ENCODE data around the gene TSPAN11. TPM values are rescaled to one million over a fixed set of nuclear protein-coding genes. Genes with fewer than 3 reads are reported as not detected.

TSPAN11 gene
- total RNA-seq, 1 donor from 2014 or later = 12.4 TPM

- Histone ChIP-seq H3K9me3 (ENCODE audit: insufficient read depth, low read depth, low read length) (no peaks in the 10 kb centered on the region), H3K36me3 (ENCODE audit: insufficient read depth, low read length) (no peaks in the 10 kb centered on the region), H3K9ac (ENCODE audit: low read length) (no peak overlapping the region), H3K79me2 (ENCODE audit: insufficient read depth, low read length) (no peaks in the 10 kb centered on the region), H3K4me3 (ENCODE audit: insufficient read depth, low read depth, low read length) (no peak overlapping the region), H4K20me1 (ENCODE audit: insufficient read depth, low read length) (no peaks in the 10 kb centered on the region), H2AFZ (ENCODE audit: low read depth, low read length) (no peak overlapping the region), H3K4me2 (ENCODE audit: low read length) (no peak overlapping the region), H3K4me1 (ENCODE audit: insufficient read depth, low read length) (no peaks in the 10 kb centered on the region), H3K27ac (ENCODE audit: low read depth, low read length) (no peak overlapping the region), H3K27me3 (ENCODE audit: insufficient read depth, low read length) (no peaks in the 10 kb centered on the region)
- no peak for TF ChIP-seq EZH2 (IDR thresholded peaks at IDR 0.05; ENCODE audit: insufficient read depth, low read length)
- TF ChIP-seq, protein P1, sequence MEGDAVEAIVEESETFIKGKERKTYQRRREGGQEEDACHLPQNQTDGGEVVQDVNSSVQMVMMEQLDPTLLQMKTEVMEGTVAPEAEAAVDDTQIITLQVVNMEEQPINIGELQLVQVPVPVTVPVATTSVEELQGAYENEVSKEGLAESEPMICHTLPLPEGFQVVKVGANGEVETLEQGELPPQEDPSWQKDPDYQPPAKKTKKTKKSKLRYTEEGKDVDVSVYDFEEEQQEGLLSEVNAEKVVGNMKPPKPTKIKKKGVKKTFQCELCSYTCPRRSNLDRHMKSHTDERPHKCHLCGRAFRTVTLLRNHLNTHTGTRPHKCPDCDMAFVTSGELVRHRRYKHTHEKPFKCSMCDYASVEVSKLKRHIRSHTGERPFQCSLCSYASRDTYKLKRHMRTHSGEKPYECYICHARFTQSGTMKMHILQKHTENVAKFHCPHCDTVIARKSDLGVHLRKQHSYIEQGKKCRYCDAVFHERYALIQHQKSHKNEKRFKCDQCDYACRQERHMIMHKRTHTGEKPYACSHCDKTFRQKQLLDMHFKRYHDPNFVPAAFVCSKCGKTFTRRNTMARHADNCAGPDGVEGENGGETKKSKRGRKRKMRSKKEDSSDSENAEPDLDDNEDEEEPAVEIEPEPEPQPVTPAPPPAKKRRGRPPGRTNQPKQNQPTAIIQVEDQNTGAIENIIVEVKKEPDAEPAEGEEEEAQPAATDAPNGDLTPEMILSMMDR (IDR thresholded peaks at IDR 0.05; ENCODE audit: insufficient read depth, low read depth, low read length) = no peak
- no peak overlapping the region for H3K27ac Mint-ChIP-seq (ENCODE audit: unreplicated experiment)
- H3K9me3 Mint-ChIP-seq (ENCODE audit: unreplicated experiment) = no peaks in the 10 kb centered on the region
- no peak for FAIRE-seq
- H3K4me3 Mint-ChIP-seq (ENCODE audit: unreplicated experiment) = no peak overlapping the region
- H3K4me1 Mint-ChIP-seq (ENCODE audit: low read depth, unreplicated experiment) = peaks cover 11% of the 10 kb centered on the region
- H3K36me3 Mint-ChIP-seq (ENCODE audit: low read depth, unreplicated experiment) = no peaks in the 10 kb centered on the region
- DNase-seq (ENCODE audit: low read depth) = no peak
- no peaks in the 10 kb centered on the region for H3K27me3 Mint-ChIP-seq (ENCODE audit: low read depth, unreplicated experiment)
Measured at GRCh38 chr12:30908076-30908721, 18.3 kb upstream of the TSPAN11 start.

GRCh38 chr12:30908722-30909348, 17.7 kb upstream of the TSPAN11 start:
- Mint-ChIP-seq H3K27me3 (ENCODE audit: low read depth, unreplicated experiment) (peaks cover 5% of the 10 kb centered on the region), H3K36me3 (ENCODE audit: low read depth, unreplicated experiment) (no peaks in the 10 kb centered on the region), H3K9me3 (ENCODE audit: unreplicated experiment) (no peaks in the 10 kb centered on the region), H3K4me3 (ENCODE audit: unreplicated experiment) (no peak overlapping the region), H3K27ac (ENCODE audit: unreplicated experiment) (no peak overlapping the region), H3K4me1 (ENCODE audit: low read depth, unreplicated experiment) (peaks cover 11% of the 10 kb centered on the region)
- DNase-seq (ENCODE audit: low read depth) (peak; percentile 79), FAIRE-seq (peak; percentile 58)
- no peak overlapping the region for H3K27ac ChIP-seq (ENCODE audit: low read depth, low read length)
- TF ChIP-seq, protein P1 (IDR thresholded peaks at IDR 0.05; ENCODE audit: insufficient read depth, low read depth, low read length) = no peak
- TF ChIP-seq EZH2 (IDR thresholded peaks at IDR 0.05; ENCODE audit: insufficient read depth, low read length) = no peak
- no peak overlapping the region for H3K4me2 ChIP-seq (ENCODE audit: low read length)
- H4K20me1 ChIP-seq (ENCODE audit: insufficient read depth, low read length) = no peaks in the 10 kb centered on the region
- H3K79me2 ChIP-seq (ENCODE audit: insufficient read depth, low read length) = no peaks in the 10 kb centered on the region
- no peaks in the 10 kb centered on the region for H3K9me3 ChIP-seq (ENCODE audit: insufficient read depth, low read depth, low read length)
- no peaks in the 10 kb centered on the region for H3K4me1 ChIP-seq (ENCODE audit: insufficient read depth, low read length)
- no peaks in the 10 kb centered on the region for H3K36me3 ChIP-seq (ENCODE audit: insufficient read depth, low read length)
- H3K9ac ChIP-seq (ENCODE audit: low read length) = no peak overlapping the region
- H3K27me3 ChIP-seq (ENCODE audit: insufficient read depth, low read length) = no peaks in the 10 kb centered on the region
- no peak overlapping the region for H2AFZ ChIP-seq (ENCODE audit: low read depth, low read length)
- no peak overlapping the region for H3K4me3 ChIP-seq (ENCODE audit: insufficient read depth, low read depth, low read length)

Data from astrocyte (in vitro differentiated cells and primary cell).